ENCODE measurements around the gene LPO. TPM values are rescaled to one million over a fixed set of nuclear protein-coding genes. Genes with fewer than 3 reads are reported as not detected.

The LPO gene
- total RNA-seq, result 0.44 TPM

DNA sequence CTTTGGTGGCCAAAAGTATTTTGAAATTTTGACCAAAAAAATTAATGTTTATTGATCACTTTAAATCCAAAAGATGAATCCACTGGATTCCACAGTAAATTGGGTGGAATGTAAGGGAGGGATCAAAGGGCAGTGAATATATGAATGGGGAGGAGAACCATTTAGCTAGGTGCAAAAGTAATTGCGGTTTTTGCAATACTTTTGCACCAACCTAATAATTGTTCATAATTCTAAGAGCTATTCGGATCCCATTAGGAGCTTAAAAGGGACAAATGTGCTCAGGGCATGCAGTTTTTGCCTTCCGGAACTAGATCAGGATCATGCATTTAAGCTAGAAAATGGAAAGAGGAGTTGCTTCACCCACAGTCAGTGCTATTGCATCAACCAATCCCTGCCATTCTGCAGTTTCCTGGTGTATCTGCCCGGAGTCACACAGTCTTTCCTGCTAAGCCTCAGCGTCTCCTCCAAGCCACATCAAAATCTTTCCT lies at the start of gene LPO:
TSS of gene LPO (plus strand) at position 438 of the 488 bp plus-strand sequence. CDS start 4,396 bp downstream, outside the sequence.
- no peak for ATAC-seq

DNA sequence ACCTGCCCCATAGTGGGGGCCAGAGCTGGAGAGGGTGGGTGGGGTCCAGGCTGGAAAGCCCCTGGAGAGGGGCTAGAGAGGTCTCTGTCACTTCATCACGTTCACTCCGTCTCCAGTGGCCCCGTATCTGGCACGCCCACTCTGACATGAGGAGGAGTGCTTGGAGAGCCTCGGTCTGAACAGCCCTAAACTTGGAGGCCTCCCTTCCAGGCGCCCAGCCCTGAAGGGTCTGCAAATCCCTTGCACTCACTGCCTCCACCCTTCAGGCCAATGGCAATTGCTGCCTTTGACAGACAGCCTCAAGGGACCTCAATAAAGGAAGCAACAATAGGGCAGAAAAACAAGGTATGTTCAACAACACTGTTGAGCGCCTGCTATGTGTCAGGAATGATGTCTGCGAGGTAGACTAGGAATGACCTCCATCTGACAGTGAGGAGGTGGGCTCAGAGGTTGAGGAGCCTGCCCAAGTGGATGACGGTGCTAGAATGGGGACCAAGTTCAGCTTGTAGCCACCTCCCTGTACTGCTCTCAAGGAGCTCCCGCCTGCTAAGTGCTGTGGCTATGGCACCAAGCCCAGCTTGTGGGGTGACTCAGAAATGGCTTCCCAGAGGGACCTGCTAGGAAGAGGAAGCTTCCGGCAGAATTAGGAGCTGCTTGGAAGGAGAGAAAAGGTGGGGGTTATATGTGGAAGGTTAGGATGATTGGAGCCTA lies 48.8 kb upstream of the LPO start:
- peak; percentile 74 for ATAC-seq

DNA sequence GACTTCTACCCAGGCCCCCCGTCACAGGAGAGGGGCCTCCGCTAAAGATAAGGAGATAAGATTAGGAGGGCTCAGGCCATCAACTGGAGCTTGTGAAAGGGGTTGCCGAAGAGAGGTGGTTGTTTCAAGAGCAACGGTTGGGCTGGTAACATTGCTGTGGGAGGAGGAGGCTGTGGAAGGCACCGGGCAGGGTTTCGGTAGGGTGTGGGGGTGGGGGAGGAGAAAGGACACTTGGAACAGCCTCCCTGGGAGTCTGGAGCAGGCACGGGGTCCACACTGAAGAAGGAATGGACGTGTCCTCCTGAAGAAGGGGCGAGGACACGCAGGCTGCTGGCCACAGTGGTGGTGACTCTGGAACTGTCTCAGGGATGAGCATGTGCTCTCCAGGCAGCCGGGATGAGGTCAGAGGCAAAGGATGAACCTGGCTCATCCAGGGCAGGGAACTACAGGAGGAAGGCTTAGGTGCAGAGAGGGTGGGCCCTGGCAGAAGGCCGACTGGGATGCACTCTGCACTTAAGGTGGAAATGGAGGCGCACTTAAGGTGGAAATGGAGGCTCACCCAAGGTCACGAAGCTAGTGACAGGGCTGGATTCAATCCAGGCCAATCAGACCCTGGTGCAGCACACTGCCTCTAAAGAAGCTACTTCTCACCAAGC lies 47.0 kb upstream of the LPO start:
- no peak for ATAC-seq

DNA sequence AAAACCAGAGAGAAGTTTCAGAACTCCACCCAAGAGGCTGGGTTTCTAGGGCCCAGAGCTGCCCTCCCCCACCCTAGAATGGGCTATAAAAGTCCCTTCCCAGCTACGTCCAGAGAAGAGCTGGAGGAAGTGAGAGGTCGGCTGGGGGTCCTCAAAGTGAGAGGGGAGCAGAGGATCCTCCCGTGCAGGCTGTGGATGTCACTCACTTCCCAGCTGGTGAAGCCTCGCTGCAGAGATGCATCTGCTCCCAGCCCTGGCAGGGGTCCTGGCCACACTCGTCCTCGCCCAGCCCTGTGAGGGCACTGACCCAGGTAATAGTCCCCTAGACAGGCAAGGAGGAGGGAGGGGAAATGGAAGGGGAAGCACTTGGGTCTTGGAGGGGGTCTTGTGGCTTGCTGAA lies 45.8 kb upstream of the LPO start, which contains the start of gene EPX:
TSS of gene EPX (plus strand) at position 115 of the 400 bp plus-strand sequence. CDS start at position 236, 121 bp downstream.
- no peak for ATAC-seq

DNA sequence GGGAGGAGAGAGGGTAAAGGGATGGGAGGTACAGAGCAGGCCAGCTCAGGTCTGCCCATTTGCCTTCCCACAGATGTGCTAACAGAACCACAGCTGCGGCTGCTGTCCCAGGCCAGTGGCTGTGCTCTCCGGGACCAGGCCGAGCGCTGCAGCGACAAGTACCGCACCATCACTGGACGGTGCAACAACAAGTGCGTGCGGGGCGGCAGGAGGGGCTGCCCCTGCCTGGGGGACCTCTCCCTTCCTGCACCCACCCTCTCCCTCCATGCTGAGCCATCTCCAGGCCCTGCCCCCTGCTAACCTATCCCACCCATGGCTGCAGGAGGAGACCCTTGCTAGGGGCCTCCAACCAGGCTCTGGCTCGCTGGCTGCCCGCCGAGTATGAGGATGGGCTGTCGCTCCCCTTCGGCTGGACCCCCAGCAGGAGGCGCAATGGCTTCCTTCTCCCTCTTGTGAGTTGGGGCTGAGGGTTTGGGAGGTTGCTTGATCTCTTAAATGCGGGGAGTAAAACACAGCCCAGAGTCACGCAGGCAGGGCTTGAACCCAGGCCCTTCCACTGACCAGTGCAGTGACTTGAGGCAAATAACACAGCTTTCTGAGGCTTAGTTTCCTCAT lies 44.6 kb upstream of the LPO start:
- no peak for ATAC-seq

DNA sequence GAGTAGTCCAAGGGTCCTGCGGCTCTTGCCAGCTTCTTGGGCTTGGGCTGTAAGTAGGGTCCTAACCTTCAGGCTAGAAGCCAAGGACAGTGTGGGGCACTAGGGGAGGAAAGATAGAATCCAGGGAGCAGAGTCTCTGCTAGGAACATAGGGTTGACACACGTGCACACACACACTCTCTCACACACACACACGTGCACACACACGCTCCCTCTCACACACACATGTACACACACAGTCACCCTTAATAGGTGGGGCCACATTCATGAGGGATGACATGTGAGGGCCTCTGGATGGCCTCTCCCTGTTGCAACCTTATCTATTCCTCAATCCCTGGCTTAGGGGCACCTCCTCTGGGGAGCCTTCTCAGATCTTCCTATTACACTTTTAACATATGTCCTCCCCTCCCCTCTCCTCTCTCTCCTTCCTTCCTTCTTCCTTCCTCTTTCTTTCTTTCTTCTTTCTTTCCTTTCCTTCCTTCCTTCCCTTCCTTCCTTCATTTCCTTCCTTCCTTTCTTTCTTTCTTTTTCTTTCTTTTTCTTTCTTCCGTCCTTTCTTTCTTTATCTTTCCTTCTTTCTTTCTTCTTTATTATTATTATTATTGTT lies 42.8 kb upstream of the LPO start:
- no peak for ATAC-seq

DNA sequence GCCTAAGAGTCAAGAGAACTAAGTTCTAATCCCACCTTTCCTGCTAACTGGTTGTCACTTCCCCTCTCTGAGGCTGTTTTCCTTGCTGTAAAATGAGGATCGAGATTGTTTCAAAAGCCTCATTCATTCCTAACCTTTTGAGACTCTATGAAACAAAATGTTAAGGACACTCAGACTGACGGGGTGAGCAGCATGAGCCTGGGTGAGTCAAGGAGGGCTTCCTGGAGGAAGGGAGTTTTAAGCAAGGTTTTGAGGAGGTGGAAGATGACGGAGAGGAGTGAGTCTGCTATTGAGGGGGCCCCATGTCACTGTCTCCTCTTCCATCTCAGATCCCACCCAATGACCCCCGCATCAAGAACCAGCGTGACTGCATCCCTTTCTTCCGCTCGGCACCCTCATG lies 41.8 kb upstream of the LPO start:
- no peak for ATAC-seq

DNA sequence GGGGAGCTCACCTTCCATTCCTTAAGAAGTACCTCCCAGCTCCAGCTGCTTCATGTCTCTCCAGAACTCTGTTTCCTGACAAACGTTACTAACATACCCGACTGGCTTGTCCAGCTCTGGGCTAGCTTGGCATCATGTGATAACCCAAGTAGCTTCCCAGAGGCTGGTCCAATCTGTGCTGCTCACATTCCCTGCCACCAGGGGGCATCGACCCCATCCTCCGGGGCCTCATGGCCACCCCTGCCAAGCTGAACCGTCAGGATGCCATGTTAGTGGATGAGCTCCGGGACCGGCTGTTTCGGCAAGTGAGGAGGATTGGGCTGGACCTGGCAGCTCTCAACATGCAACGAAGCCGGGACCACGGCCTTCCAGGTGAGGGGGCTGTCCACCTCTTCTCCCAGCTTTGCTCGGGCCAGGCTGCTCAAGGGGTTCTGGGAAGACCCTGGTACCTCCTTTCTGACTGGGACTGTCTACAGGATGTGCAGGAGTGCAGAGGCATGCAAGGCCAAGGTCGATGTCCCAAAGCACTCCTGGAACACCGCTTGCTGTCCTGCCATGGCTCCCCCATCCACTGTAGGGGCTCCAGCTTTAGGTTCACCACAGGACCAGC lies 38.3 kb upstream of the LPO start:
- ATAC-seq, result peak; percentile 86

DNA sequence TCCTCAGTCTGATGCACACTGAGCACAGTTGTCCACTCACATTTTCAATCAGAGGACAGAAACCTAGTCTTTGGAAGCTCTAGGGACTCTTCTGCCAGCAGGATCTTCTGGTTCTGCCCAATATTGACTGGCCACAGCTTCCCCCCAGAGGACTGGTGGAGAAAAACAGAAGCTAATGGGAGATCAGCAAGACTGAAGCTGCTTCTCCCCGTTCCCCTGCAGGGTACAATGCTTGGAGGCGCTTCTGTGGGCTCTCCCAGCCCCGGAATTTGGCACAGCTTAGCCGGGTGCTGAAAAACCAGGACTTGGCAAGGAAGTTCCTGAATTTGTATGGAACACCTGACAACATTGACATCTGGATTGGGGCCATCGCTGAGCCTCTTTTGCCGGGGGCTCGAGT lies 35.5 kb upstream of the LPO start:
- no peak for ATAC-seq

DNA sequence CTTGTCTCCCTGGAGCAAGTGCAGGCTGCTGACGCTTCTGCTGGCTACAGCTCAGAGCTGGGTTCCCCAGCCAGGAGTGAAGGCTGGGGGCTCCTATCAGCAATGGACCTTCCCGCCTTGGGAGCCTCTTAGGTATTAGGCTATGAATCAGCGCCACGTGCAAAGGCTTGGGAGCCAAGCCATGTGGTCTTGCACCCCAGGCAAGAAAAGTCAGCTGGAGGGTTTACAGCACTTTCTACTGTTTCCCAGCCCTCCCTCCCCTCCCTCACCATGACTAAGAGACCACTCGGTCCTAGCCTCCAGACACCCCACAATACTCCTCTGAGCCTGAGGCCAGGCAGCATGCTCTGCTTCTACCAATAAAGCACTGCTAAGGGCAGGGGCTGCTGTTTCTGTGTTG lies 33.6 kb upstream of the LPO start:
- ATAC-seq, result no peak

DNA sequence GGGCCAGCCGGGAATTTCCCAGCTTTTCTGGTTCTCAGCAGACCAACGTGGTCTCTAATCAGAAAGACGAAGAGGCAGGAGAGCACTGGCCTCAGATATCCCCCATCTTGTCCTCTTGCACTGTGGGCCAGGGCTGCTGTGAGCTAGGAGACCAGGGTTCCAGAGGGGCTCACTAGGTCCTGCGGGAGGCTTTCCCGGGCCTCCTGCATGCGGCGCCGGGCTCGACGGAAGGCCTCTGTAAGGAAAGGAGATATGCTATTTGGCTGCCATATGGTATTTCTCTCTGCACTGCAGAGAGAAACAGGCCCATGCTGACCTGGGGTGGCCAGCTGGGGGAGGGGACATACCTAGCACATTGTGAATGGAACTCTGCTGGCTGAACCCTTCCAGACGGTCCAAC lies 32.4 kb upstream of the LPO start:
- ATAC-seq, result no peak

DNA sequence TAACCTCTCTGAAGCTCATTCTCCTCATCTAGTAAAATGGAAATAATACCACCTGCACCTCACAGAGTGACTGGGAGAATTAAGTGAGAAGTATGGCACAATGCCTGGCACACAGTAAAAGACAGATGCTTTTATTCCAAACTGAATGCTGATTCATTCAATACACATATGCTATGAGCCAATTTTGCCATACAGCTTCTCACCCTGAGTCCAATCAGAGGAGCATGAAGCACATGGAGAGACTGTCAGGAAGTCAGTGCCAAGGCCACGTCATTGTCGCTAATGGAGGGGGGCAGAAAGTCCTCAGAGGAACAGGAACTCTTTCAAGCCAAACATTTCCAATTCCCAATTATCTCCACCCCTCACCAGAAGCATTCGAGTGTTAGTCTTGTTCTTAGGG lies 30.9 kb upstream of the LPO start:
- ATAC-seq, result no peak

DNA sequence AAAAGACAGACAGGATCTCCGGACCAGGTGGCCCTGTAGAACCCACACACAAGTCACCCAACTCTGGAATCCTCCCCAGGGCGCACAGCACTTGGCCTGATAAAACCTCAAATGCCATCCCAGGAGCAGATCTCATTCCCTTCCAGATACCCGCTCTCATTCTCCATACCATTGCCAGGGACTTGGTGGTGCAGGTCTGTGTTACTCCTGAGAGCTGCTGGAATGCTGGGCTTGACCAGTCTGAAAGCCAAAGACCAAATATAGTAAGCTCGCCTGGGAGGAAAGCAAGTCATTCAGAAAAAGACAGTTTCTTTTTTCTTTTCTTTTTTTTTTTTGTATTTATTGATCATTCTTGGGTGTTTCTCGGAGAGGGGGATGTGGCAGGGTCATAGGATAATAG lies 30.0 kb upstream of the LPO start:
- no peak for ATAC-seq

DNA sequence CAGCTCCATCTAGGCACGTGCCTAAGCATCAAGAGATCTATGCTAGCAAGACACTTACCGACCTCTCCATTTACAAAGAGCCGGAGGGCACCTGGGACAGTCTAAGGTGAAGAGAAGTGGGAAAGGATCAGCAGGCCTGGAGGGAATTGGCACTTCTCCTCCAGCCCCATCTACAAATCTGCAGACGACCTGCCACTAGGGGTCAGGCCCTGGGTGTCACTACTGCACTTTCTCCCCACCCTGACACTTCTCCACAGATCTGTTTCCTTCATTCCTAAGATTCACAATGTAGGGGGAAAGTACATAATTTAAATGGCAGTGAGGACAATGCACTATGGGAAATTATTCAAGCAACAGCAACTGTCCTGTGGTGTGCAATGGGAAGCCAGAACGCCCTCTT lies 27.5 kb upstream of the LPO start:
- no peak for ATAC-seq

DNA sequence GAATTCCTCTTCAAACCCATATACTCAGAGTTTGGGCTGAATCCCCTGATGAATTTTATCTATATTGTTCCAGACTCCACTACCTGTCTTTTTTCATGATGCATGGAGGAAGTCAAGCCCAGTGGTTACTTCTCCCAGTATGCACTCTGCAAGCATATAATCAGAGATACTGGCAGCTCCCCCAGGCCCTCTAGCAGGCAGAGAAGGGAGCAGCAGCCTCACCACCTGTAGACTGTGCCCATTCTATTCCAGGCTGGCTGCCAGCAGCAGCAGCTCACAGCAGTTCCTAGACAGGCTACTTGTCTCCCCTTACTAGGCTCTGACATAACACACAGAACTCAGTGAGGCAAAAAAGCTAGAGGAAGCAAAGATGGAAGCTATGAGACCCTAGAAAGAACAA lies 22.7 kb upstream of the LPO start:
- ATAC-seq, result no peak

DNA sequence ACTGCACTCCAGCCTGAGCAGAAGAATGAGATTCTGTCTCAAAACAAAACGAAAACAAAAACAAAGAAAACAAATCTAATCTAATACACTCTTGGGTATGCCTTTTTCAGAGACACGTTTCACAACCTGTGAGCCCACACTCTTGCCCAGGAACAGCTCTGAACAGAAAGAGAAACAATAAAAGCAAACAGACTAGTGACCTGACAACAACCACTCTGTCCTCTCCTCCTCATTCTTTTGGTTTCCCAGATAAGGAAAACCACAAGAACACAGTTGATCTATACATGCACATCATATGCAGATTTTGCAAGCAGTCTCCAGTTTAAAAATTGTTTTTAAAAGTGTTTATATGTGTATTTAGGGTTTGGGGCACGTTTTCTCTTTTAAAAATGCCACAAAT lies 20.6 kb upstream of the LPO start:
- ATAC-seq, result no peak

DNA sequence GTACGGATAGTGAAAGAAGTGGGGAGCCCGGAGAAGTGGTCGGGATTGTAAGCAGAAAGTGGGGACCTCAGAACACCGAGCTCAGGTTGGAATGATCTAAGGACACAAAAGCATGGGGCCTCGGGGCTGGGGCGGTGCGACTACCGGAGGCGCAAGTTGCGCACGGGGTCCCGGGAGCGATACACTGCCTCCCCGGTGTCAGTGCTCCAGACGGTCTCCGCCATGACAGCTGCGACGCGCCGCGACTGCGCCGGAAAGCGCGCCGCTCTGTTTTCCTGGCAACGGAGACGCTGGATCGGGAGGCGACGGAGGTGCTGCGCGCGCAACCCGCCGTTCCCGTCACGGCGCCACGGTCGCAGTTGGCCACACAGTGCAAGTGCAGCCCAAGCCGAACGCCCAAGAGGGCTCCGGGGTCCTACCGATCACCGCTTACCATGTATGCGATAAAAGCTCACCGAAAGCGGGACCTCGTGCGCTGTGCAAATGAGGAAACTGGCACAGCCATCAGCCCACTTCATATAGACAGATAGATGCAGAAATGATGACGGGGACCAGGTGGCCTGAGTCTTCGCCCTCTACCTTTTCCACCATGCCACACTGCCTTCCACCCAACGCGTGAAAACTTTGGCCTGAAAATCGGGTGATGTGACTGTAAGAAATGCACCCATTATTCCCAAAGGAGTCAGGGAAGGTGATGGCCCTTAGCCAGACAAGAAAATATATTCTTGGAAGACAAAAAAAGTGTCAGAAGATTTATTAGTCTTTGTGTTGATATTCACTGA lies 19.2 kb upstream of the LPO start, which contains the start of gene MKS1:
TSS of gene MKS1 (minus strand) at position 249 of the 782 bp plus-strand sequence. CDS start at position 224, 25 bp downstream.
- ATAC-seq, result peak; percentile 99

DNA sequence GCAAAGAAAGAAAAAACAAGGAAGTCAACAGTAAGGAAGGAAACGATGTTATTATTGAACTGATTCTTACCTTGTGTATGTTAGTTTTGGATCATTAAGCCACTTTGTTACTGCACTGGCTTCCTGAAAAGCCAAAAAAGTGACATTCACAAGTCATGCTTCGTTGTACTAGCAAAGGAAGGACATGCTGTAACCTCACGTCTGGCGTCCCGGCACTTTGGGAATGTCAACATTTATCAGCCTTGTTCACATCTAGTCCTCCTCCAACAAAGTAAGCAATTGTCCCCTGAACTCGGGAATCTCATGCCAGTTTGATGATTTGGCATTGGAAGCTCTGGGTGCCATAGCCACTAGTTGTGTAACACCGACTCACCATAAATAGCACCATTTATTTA lies 18.6 kb upstream of the LPO start:
- no peak for ATAC-seq

DNA sequence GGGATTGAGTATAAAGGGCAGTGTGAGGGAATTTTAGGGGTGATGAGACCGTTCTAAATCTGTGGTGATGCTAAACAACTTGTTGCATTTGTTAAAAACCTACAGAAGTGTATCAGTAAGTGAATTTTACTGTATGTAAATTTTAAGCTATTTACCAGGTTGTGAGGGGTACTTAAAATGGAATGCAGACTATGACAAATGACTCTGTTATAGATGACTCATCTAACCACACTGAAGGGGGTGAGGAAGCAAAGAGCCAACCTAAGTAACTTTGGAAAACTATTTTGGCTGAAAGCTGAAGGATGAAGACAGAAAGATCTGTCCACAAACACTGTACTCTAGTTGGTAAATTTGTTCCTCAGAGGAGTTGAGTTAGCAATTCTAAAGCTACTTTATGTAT lies 14.1 kb upstream of the LPO start:
- no peak for ATAC-seq

DNA sequence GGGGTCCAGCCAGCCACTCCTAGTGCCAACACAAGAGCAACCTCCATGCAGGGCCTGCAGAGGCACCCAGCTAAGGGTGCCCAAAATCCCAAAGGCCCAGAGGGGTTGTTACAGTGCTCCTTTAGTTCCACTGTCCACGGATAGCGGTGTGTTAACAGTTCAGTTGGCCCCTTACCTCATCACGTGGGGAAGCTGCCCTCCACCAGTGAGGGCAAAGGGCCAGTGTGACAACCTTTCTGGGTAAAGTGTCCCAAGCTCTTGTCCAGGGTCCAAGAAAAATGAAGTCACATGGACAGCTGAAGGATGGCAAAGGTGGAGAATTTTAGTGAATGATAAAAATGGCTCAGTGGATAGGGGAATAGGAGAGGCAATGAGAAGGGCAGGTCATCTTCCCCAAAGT lies 10.7 kb upstream of the LPO start:
- ATAC-seq, result no peak

DNA sequence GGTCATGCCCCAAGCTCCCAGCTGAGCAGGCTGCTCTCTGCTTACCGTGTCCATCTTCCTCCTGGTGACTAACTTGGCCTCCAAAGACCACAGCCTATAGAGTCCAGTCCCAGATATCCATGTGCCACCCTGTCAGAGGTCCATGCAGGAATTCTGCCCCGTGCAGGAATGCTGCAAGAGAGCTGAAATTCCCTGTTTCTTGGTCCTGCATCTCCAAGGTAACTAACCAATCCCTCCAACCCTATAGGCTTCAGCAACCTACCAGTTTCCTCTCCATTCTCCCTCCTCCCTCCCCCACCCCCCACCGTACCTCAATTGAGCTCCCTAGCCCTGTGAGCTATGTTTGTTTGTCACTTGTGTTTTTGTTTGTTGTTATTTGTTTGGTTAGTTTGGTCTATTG lies 9.7 kb upstream of the LPO start:
- ATAC-seq, result no peak

DNA sequence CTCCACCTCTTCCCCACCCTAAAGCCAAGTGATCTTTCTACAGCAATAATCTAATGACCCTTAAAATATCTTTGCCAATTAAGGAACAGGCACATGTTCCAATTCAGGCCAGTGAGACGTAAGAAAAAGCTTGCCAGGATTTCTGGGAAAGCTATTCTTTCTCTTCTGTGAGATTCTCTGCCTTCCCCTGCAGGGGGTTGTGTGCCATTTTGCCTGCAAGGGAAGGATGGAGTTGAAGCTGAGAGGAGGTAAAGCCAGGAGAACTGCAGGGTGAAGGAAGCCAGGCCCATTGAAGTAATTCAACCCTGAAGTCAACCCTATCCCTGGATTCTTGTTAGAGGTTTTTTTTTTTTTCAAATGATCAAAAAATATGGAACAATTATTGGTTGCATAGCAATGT lies 9.0 kb upstream of the LPO start:
- ATAC-seq, result no peak
